Astrocyte of the spinal cord (primary cell): ENCODE data around the gene EPB41.

Experiments
- DNase-seq: peaks from one replicate; pipeline ENCODE4 v3.0.0; 2011; ENCODE audit warnings: low read depth, low spot score
- H3K4me3 ChIP-seq: 2 replicates; pipeline ENCODE4 v1.5.1; 2011; ENCODE audit warnings: low read depth, mild to moderate bottlenecking, low read length, moderate library complexity
- in situ Hi-C: cut with HindIII; loops from 2 replicates; pipeline ENCODE4 v1.10.0; 2017; ENCODE audit warnings: low sequenced_read_pairs
- TF ChIP-seq, protein P1 (sequence below): IDR thresholded peaks from 2 replicates; pipeline ENCODE4 v1.5.1; 2012; ENCODE audit warnings: low read depth, mild to moderate bottlenecking, low read length, inconsistent platforms

The EPB41 gene

GRCh38 chr1:28877132-28877781, 37.1 kb upstream of the EPB41 start:
- TF ChIP-seq, protein P1, sequence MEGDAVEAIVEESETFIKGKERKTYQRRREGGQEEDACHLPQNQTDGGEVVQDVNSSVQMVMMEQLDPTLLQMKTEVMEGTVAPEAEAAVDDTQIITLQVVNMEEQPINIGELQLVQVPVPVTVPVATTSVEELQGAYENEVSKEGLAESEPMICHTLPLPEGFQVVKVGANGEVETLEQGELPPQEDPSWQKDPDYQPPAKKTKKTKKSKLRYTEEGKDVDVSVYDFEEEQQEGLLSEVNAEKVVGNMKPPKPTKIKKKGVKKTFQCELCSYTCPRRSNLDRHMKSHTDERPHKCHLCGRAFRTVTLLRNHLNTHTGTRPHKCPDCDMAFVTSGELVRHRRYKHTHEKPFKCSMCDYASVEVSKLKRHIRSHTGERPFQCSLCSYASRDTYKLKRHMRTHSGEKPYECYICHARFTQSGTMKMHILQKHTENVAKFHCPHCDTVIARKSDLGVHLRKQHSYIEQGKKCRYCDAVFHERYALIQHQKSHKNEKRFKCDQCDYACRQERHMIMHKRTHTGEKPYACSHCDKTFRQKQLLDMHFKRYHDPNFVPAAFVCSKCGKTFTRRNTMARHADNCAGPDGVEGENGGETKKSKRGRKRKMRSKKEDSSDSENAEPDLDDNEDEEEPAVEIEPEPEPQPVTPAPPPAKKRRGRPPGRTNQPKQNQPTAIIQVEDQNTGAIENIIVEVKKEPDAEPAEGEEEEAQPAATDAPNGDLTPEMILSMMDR: peak; percentile 86
- no peak overlapping the region for H3K4me3 ChIP-seq
- in situ Hi-C loops: no loop called here

GRCh38 chr1:28878796-28879195, 35.6 kb upstream of the EPB41 start:
- in situ Hi-C loops: no loop called here
- TF ChIP-seq, protein P1: no peak

More at GRCh38 chr1:28877132-28877781, 37.1 kb upstream of the EPB41 start:
- peak; percentile 64 for DNase-seq

DNA sequence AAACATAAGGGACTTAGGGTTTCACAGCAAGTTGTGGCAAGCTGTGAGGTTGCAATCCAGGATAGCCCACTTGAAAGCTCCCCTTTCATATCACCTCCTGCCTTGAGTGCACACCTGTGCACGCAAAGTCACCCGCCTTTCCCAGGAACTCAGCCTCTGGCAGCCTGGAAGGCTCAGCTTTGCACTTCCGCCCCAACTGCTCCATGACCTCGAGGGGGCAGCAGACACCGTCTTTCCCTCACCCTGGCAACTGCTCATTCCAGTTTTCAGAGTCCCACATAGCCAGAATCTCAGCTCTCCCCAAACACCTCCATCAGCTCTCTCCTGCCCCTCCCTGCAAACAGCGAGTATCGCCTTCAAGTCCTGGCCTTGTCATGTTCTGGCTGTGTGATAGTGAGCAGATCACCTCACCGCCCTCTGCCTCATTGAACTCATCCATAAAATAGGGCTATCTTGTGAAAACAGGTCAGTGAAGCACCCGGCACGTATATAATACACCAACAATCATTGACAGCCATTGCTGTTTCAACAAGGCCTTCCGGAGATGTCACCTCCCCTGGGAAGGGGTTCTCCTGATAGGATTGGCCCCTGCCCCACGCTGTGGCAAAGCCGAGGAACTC, 32.2 kb upstream of the EPB41 start:
- TF ChIP-seq, protein P1: peak; percentile 92
- DNase-seq: peak; percentile 81
- in situ Hi-C loops: no loop called here
- H3K4me3 ChIP-seq: no peak overlapping the region

More at GRCh38 chr1:28878796-28879195, 35.6 kb upstream of the EPB41 start:
- H3K4me3 ChIP-seq: no peak overlapping the region
- no peak for DNase-seq

DNA sequence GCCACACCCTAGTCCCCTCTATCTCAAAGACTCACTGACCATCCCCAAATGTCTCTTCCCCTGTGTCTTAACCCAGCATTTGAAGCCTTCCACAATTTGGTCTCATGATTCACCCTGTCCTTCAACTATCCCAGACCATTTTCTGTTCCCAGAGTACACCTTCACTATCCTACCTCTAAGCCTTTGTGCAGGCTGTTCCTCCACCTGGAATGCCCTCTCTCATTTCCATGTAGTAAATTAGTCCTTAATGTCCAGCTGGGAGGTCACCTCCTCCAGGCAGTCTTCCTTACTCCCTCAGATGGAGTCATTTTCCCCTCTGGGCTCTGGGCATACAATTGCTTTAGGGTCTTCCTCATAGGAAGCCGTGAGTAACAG, 31.1 kb upstream of the EPB41 start:
- in situ Hi-C loops: no loop called here
- DNase-seq: no peak
- TF ChIP-seq, protein P1: no peak
- no peak overlapping the region for H3K4me3 ChIP-seq

- no peak overlapping the region for H3K4me3 ChIP-seq
- no peak for DNase-seq
- TF ChIP-seq, protein P1: no peak
- in situ Hi-C loops: no loop called here
Observed at GRCh38 chr1:28885472-28885877, 28.9 kb upstream of the EPB41 start.

GRCh38 chr1:28885977-28886730, 28.2 kb upstream of the EPB41 start:
- TF ChIP-seq, protein P1: no peak
- in situ Hi-C loops: no loop called here
- DNase-seq: no peak
- no peak overlapping the region for H3K4me3 ChIP-seq
